Liver (tissue), 3 donors: ENCODE measurements around the gene KCNMA1.
A peak's percentile ranks its signal among the peaks of the same experiment; 100 is the strongest.

Experiments used
- ATF3 ChIP-seq: IDR thresholded peaks from 2 replicates; pipeline ENCODE4 v1.6.1; 2016; ENCODE audit warnings: antibody characterized with exemption
- CTCF ChIP-seq: fragments of 150-350 bp; IDR thresholded peaks from 2 replicates; pipeline ENCODE4 v1.5.1; 2017; ENCODE audit warnings: improper control_type of control experiment, low read depth, low read length; ENCODE audit not compliant: missing input control
- RAD21 ChIP-seq, 2 donors: IDR thresholded peaks; 2 replicates each; pipeline ENCODE4 v1.6.1; 2016; ENCODE audit warnings: antibody characterized with exemption in 2 of 2, mild to moderate bottlenecking in 2 of 2
- REST ChIP-seq: IDR thresholded peaks from 2 replicates; pipeline ENCODE4 v1.6.1; 2016; ENCODE audit warnings: antibody characterized with exemption, mild to moderate bottlenecking
- SP1 ChIP-seq: IDR thresholded peaks from 2 replicates; pipeline ENCODE4 v1.6.1; 2018; ENCODE audit warnings: antibody characterized with exemption, mild to moderate bottlenecking
- ZBTB33 ChIP-seq: IDR thresholded peaks from 2 replicates; pipeline ENCODE4 v1.6.1; 2016; ENCODE audit warnings: antibody characterized with exemption
- donor health status: healthy.
- donor health status: healthy.

GRCh38 chr10:77533146-77533886 is 104.3 kb downstream of the KCNMA1 start:
- no peak for TF ChIP-seq CTCF
- TF ChIP-seq REST: peak; percentile 56
- TF ChIP-seq ATF3: no peak
- peak; percentile 49 to 68 for TF ChIP-seq RAD21 (IDR thresholded peaks at IDR 0.05)
- peak; percentile 46 for TF ChIP-seq ZBTB33
- TF ChIP-seq SP1: peak; percentile 93
